Panc1 (cell line): ENCODE data around the gene CASQ1. TPM values are rescaled to one million over a fixed set of nuclear protein-coding genes. Genes with fewer than 3 reads are reported as not detected.

Source experiments
- ATAC-seq: fragments of 200-7000 bp; cut with Tn5 transposase; 2 replicates; pipeline ENCODE4 v1.9.1; 2020; ENCODE audit warnings: mild to moderate bottlenecking, moderate library complexity
- BruUV-seq: library from RNA; stranded (reverse); fragments of 400-500 nt; replicated peaks from 2 replicates; lab custom pipeline; 2021; lab: Mats Ljungman, UMichigan
- CTCF ChIA-PET: fragments of 300-600 bp; sonication (Branson Sonifier 250); formaldehyde crosslinking; loops from one replicate; lab custom pipeline; 2022; ENCODE audit warnings: antibody characterized with exemption; lab: Charles Lee
- POLR2A ChIA-PET: fragments of 300-600 bp; sonication (Branson Sonifier 250); formaldehyde crosslinking; loops from one replicate; lab custom pipeline; 2022; ENCODE audit warnings: antibody characterized with exemption; lab: Charles Lee
- DNase-seq: peaks from one replicate; pipeline ENCODE4 v3.0.0-alpha.2; 2010; ENCODE audit warnings: low read depth, low spot score
- H3K27ac ChIP-seq: 2 replicates; pipeline ENCODE4 v1.5.1; 2011; ENCODE audit warnings: mild to moderate bottlenecking, low read length, inconsistent platforms
- H3K27me3 ChIP-seq: fragments of 200-500 bp; sonication (Bioruptor generic); 2 replicates; pipeline ENCODE4 v1.6.0; 2014; ENCODE audit warnings: low read length, inconsistent platforms; ENCODE audit not compliant: control insufficient read depth, insufficient read depth
- H3K36me3 ChIP-seq: fragments of 200-500 bp; sonication (Bioruptor generic); 2 replicates; pipeline ENCODE4 v1.5.1; 2014; ENCODE audit warnings: inconsistent platforms, mild to moderate bottlenecking, low read length, moderate library complexity; ENCODE audit not compliant: control insufficient read depth, insufficient read depth
- H3K4me1 ChIP-seq: 2 replicates; pipeline ENCODE4 v1.5.1; 2011; ENCODE audit warnings: inconsistent platforms, mild to moderate bottlenecking, low read length, moderate library complexity; ENCODE audit not compliant: control insufficient read depth, insufficient read depth
- H3K4me3 ChIP-seq, 2 experiments: 2 replicates each; pipeline ENCODE4 v1.5.1; 2011 to 2012; ENCODE audit warnings: low read depth in 2 of 2, low read length in 2 of 2, mild to moderate bottlenecking in 2 of 2, inconsistent platforms in 1 of 2, moderate library complexity in 1 of 2
- H3K9me3 ChIP-seq: fragments of 200-500 bp; sonication (Bioruptor generic); 2 replicates; pipeline ENCODE4 v1.5.1; 2014; ENCODE audit warnings: low read depth, mild to moderate bottlenecking, inconsistent platforms, low read length, moderate library complexity; ENCODE audit not compliant: control insufficient read depth, insufficient read depth
- POLR2AphosphoS5 ChIP-seq: IDR thresholded peaks from 2 replicates; pipeline ENCODE4 v1.6.1; 2012; ENCODE audit warnings: mild to moderate bottlenecking, low read depth, low read length, moderate library complexity
- SIN3A ChIP-seq: IDR thresholded peaks from 2 replicates; pipeline ENCODE4 v1.6.1; 2012; ENCODE audit warnings: low read depth, mild to moderate bottlenecking, low read length, moderate library complexity, borderline replicate concordance; ENCODE audit not compliant: insufficient read depth
- TCF7L2 ChIP-seq: IDR thresholded peaks from 2 replicates; pipeline ENCODE4 v1.6.1; 2011; ENCODE audit warnings: mild to moderate bottlenecking, low read depth, low read length, inconsistent platforms
- in situ Hi-C: cut with HindIII; loops from 2 replicates; pipeline ENCODE4 v1.10.0; 2016; ENCODE audit warnings: low sequenced_read_pairs, low pct_unique_long_range_greater_than_20kb
- intact Hi-C: fragments of 100-400 bp; cut with micrococcal nuclease; formaldehyde crosslinking; loops from one replicate; pipeline ENCODE4 v1.10.0; 2022; ENCODE audit not compliant: unreplicated experiment
- total RNA-seq: library from RNA; stranded (reverse); gene quantifications from one replicate; pipeline ENCODE4 v1.2.1, GENCODE V29; 2021; ENCODE audit not compliant: unreplicated experiment
- TF ChIP-seq, protein P1 (sequence below), 2 experiments: IDR thresholded peaks; 2 replicates each; pipeline ENCODE4 v1.6.1; 2011 to 2012; ENCODE audit warnings: low read depth in 2 of 2, control low read depth in 1 of 2, low read length in 1 of 2, mild to moderate bottlenecking in 1 of 2, moderate library complexity in 1 of 2; ENCODE audit not compliant: insufficient read depth in 1 of 2
- TF ChIP-seq, protein P2 (sequence below): fragments of 450-650 bp; IDR thresholded peaks from 2 replicates; pipeline ENCODE4 v1.5.1; 2017; ENCODE audit warnings: mild to moderate bottlenecking

CASQ1 gene
- total RNA-seq, 1 experiment from 2014 or later = not detected

DNA sequence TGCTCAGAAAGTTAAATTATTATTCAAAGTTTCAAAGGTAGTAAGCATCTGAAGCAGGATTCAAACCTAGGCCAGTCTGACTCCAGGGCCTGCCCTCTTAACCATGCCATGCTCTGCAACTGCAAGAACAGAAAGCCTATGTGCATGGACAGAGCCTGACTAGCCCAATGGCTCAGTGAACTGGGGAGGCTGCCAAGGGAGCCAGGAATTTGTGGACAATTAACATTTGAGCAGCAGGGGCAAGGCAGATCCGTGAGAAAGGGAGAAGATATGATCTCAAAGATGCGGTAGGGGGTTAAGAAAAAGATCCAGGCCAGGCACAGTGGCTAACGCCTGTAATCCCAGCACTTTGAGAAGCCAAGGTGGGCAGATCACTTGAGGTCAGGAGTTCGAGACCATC lies 45.5 kb upstream of the CASQ1 start:
- TF ChIP-seq, protein P1, sequence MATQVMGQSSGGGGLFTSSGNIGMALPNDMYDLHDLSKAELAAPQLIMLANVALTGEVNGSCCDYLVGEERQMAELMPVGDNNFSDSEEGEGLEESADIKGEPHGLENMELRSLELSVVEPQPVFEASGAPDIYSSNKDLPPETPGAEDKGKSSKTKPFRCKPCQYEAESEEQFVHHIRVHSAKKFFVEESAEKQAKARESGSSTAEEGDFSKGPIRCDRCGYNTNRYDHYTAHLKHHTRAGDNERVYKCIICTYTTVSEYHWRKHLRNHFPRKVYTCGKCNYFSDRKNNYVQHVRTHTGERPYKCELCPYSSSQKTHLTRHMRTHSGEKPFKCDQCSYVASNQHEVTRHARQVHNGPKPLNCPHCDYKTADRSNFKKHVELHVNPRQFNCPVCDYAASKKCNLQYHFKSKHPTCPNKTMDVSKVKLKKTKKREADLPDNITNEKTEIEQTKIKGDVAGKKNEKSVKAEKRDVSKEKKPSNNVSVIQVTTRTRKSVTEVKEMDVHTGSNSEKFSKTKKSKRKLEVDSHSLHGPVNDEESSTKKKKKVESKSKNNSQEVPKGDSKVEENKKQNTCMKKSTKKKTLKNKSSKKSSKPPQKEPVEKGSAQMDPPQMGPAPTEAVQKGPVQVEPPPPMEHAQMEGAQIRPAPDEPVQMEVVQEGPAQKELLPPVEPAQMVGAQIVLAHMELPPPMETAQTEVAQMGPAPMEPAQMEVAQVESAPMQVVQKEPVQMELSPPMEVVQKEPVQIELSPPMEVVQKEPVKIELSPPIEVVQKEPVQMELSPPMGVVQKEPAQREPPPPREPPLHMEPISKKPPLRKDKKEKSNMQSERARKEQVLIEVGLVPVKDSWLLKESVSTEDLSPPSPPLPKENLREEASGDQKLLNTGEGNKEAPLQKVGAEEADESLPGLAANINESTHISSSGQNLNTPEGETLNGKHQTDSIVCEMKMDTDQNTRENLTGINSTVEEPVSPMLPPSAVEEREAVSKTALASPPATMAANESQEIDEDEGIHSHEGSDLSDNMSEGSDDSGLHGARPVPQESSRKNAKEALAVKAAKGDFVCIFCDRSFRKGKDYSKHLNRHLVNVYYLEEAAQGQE (IDR thresholded peaks at IDR 0.05; ENCODE audit: insufficient read depth in 1 of 2, low read depth in 2 of 2, low read length in 1 of 2) = no peak
- ChIA-PET POLR2A (no interaction called here), CTCF (no interaction called here)
- no peak overlapping the region for H3K27ac ChIP-seq
- DNase-seq (no peak), ATAC-seq (no peak)
- H3K27me3 ChIP-seq = peaks cover 7% of the 10 kb centered on the region
- H3K9me3 ChIP-seq = no peaks in the 10 kb centered on the region
- no peaks in the 10 kb centered on the region for H3K4me1 ChIP-seq
- H3K36me3 ChIP-seq = no peaks in the 10 kb centered on the region
- intact Hi-C loops (no loop called here), in situ Hi-C loops (no loop called here)
- BruUV-seq = no TSS peak
- no peak overlapping the region for H3K4me3 ChIP-seq

DNA sequence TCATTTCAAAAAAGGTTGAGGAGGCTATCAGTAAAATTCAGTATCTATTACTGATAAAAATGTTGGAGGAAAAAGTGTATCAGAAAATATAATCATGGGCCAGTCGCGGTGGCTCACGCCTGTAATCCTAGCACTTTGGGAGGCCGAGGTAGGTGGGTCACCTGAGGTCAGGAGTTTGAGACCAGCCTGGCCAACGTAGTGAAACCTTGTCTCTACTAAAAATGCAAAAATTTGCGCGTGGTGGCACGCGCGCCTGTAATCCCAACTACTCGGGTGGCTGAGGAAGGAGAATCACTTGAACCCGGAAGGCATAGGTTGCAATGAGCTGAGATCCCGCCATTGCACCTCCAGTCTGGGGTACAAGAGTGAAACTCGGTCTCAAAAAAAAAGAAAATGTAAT lies 44.3 kb upstream of the CASQ1 start:
- ATAC-seq (no peak), DNase-seq (no peak)
- CTCF ChIA-PET = interaction anchor here (0.7 kb wide), 1 partner anchor 104 kb away, joined by 4 read pairs; no protein-coding TSS in a partner anchor
- intact Hi-C loops (no loop called here), in situ Hi-C loops (no loop called here)
- no TSS peak for BruUV-seq
- no peaks in the 10 kb centered on the region for H3K9me3 ChIP-seq
- H3K27me3 ChIP-seq = peaks cover 7% of the 10 kb centered on the region
- H3K27ac ChIP-seq = no peak overlapping the region
- TF ChIP-seq TCF7L2 = no peak
- no peak for TF ChIP-seq SIN3A
- TF ChIP-seq, protein P1 (IDR thresholded peaks at IDR 0.05; ENCODE audit: insufficient read depth in 1 of 2, low read depth in 2 of 2, low read length in 1 of 2) = no peak
- TF ChIP-seq, protein P2, sequence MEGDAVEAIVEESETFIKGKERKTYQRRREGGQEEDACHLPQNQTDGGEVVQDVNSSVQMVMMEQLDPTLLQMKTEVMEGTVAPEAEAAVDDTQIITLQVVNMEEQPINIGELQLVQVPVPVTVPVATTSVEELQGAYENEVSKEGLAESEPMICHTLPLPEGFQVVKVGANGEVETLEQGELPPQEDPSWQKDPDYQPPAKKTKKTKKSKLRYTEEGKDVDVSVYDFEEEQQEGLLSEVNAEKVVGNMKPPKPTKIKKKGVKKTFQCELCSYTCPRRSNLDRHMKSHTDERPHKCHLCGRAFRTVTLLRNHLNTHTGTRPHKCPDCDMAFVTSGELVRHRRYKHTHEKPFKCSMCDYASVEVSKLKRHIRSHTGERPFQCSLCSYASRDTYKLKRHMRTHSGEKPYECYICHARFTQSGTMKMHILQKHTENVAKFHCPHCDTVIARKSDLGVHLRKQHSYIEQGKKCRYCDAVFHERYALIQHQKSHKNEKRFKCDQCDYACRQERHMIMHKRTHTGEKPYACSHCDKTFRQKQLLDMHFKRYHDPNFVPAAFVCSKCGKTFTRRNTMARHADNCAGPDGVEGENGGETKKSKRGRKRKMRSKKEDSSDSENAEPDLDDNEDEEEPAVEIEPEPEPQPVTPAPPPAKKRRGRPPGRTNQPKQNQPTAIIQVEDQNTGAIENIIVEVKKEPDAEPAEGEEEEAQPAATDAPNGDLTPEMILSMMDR = no peak
- TF ChIP-seq POLR2AphosphoS5 = no peak
- no peak overlapping the region for H3K4me3 ChIP-seq
- H3K4me1 ChIP-seq = no peaks in the 10 kb centered on the region
- POLR2A ChIA-PET = no interaction called here
- no peaks in the 10 kb centered on the region for H3K36me3 ChIP-seq
